ENCODE results near the gene GSAP. TPM values are rescaled to one million over a fixed set of nuclear protein-coding genes. Genes with fewer than 3 reads are reported as not detected.
A peak's percentile ranks its signal among the peaks of the same experiment; 100 is the strongest.

The GSAP gene
- total and polyA plus RNA-seq, 12 donors: 1.7 to 23.7 (median 7.9) TPM

DNA sequence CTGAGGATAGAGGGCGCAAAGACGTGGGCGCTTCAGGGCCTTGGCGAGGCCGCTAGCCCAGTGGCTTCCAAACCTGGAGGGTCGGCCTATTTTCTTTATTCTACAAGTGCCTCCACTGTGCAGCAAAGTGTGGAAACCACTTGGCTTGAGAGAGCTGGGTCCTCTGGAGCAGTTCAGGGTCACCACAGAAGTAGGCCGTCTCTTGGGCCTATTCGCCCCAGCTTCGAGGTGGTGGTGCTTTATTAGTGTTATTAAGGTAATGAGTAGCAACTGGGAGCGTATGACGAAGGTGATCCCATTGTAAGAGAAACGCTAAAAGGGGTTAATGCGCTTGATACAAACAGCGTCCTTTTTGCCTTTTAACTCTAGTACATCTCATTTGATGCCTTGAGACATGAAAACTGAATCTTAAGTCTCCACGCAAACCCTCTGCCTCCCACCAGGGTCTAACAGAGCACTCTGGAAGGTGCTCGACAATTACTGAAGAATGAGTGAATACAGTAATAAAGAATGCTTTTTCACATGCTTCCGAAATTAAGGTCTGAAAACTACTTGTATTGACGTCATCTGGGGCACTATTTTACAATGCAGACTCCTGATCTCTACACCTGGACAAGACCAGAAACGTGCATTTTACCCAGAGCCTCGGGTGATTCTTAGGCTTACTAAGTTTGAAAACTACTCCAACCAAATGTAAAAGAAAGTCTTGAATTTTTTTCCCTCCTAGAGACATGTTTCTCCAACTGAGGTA lies 647 bp upstream of the GSAP start:
- intact Hi-C loops (cut with DNase I): loop anchor here in 1 of 10 donors (10.0 kb wide), 1 partner anchor 118 kb away; the partner anchor contains the start of gene PTPN12
- no peaks in the 10 kb centered on the region for H3K27me3 ChIP-seq
- WGBS, 2 donors: 50% methylated on average over 20 of the region's 20 CpGs
- peak overlapping the region; percentile 73 to 92 (median 86) for H3K4me3 ChIP-seq
- ATAC-seq (peak in 7 of 8 donors; percentile 12 to 76 (median 37)), DNase-seq (peak in 1 of 2 donors; percentile 11)
- H3K27ac ChIP-seq: peak overlapping the region; percentile 68 to 96 (median 87)
- no peaks in the 10 kb centered on the region for H3K36me3 ChIP-seq
- H3K9me3 ChIP-seq: no peaks in the 10 kb centered on the region
- H3K4me1 ChIP-seq: peaks cover 0 to 40% (median 12%) of the 10 kb centered on the region in 9 donors
- TF ChIP-seq CTCF (IDR thresholded peaks at IDR 0.05): peak in 2 of 9 donors; percentile 2 to 28

DNA sequence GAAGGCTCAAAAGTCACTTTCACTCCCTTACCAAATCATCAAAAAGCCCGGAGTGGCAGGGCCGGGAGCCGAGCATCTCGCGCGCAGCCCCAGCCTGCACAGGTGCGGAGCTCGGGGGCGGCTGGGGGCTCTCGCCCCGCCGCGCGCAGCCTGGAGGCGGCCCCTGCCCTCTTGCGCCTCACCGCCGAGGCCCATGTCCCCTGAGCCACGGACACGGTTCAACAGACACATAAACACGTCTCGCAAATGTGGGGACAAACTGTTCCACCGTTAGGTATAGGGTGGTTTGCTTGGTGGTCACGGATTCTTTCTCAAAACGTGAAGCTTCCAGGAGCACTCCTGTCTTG lies 700 bp downstream of the GSAP start:
- no peak for TF ChIP-seq CTCF (IDR thresholded peaks at IDR 0.05)
- Histone ChIP-seq H3K4me1 (peaks cover 0 to 44% (median 12%) of the 10 kb centered on the region in 9 donors), H3K4me3 (peak overlapping the region; percentile 73 to 92 (median 86)), H3K27me3 (no peaks in the 10 kb centered on the region), H3K27ac (peak overlapping the region; percentile 68 to 96 (median 87)), H3K9me3 (no peaks in the 10 kb centered on the region), H3K36me3 (no peaks in the 10 kb centered on the region)
- DNase-seq: peak in 1 of 2 donors; percentile 15
- intact Hi-C loops (cut with DNase I): loop anchor here in 1 of 10 donors (10.0 kb wide), 1 partner anchor 119 kb away; the partner anchor contains the start of gene PTPN12
- 3 to 4% methylated on average over 25 of the region's 25 CpGs for WGBS, 2 donors
- peak; percentile 49 to 73 (median 60) for ATAC-seq

DNA sequence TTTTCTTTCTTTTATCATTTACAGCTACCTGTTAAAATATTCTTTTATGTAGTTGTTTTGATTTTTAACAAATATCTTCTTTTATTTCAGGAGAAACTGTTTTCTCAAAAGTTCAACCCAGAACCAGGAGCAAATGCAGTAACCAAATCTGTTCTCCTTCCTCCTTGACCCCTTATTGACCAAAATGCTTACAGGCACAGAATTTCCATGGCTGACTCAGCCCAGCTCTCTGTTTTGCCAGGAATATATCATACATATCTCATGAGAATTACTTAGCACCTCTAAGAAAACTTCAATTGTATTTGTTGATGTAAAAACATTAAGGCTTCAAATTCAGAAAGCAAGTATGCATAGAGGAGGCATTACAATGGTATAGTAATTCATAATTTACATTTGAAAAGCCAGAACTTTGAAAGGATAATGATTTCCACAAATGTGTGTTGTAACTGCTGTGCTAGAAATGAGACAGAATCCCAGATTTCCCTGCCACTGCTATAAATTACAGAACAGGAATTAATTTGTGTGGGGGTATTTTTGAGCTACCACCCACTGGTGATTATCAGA lies 2.2 kb downstream of the GSAP start:
- Histone ChIP-seq H3K36me3 (no peaks in the 10 kb centered on the region), H3K4me3 (peak overlapping the region in 1 of 10 donors; percentile 73), H3K9me3 (no peaks in the 10 kb centered on the region), H3K27ac (peak overlapping the region in 1 of 10 donors; percentile 96), H3K4me1 (peaks cover 0 to 59% (median 12%) of the 10 kb centered on the region in 9 donors), H3K27me3 (no peaks in the 10 kb centered on the region)
- no peak for TF ChIP-seq CTCF (IDR thresholded peaks at IDR 0.05)
- DNase-seq: no peak
- no peak for ATAC-seq
- intact Hi-C loops (cut with DNase I): loop anchor here in 1 of 10 donors (10.0 kb wide), 1 partner anchor 121 kb away; the partner anchor contains the start of gene PTPN12

- Histone ChIP-seq H3K9me3 (no peaks in the 10 kb centered on the region), H3K36me3 (no peaks in the 10 kb centered on the region), H3K27me3 (no peaks in the 10 kb centered on the region), H3K4me1 (peaks cover 0 to 68% (median 12%) of the 10 kb centered on the region in 9 donors), H3K4me3 (no peak overlapping the region), H3K27ac (peak overlapping the region in 2 of 10 donors; percentile 23 to 96)
- no peak for TF ChIP-seq CTCF (IDR thresholded peaks at IDR 0.05)
- ATAC-seq: peak in 1 of 8 donors; percentile 6
- intact Hi-C loops (cut with DNase I): loop anchor here in 1 of 10 donors (10.0 kb wide), 1 partner anchor 122 kb away; the partner anchor contains the start of gene PTPN12
- no peak for DNase-seq
- WGBS, 2 donors: 69 to 80% methylated on average over 4 of the region's 4 CpGs
Observed at GRCh38 chr7:77413128-77413527, 3.0 kb downstream of the GSAP start.
